ENCODE results near the gene TAF4B.

DNA sequence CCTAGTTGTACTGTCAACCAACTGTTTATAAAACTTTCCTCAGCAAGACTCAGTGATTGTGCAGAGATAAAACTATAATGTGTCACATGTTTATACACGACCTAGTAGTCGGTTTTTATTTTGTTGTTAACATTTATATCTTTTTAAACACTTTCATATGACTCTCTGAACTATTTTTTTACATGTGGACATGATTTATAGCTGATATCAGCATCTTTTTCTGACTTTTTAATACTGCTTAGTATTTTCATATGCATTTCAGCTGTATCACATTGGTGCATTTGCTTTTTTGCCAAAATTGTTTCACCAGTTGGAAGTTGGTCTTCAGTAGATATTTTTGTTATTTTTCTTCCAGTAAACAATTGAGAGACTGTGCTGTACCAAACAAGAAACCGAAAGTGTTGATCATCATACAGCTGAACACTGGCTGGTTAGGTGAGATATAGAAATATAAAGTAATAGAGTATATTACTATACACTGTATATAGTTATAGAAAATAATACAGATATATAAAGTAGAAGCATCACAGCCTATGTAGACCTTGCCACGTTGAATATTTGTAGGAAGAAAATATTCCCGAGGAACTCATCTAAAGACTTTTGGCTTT, 167.9 kb downstream of the TAF4B start:
- TF ChIP-seq, protein P1, sequence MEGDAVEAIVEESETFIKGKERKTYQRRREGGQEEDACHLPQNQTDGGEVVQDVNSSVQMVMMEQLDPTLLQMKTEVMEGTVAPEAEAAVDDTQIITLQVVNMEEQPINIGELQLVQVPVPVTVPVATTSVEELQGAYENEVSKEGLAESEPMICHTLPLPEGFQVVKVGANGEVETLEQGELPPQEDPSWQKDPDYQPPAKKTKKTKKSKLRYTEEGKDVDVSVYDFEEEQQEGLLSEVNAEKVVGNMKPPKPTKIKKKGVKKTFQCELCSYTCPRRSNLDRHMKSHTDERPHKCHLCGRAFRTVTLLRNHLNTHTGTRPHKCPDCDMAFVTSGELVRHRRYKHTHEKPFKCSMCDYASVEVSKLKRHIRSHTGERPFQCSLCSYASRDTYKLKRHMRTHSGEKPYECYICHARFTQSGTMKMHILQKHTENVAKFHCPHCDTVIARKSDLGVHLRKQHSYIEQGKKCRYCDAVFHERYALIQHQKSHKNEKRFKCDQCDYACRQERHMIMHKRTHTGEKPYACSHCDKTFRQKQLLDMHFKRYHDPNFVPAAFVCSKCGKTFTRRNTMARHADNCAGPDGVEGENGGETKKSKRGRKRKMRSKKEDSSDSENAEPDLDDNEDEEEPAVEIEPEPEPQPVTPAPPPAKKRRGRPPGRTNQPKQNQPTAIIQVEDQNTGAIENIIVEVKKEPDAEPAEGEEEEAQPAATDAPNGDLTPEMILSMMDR (IDR thresholded peaks at IDR 0.05), result no peak
- no peak for TF ChIP-seq POLR2A (IDR thresholded peaks at IDR 0.05)
